Neuron (in vitro differentiated cells): ENCODE data around the gene KDM3A.

Experiments used
- H2AFZ ChIP-seq: one replicate; pipeline ENCODE4 v1.6.1; 2013; ENCODE audit warnings: low read depth, mild to moderate bottlenecking, inconsistent platforms, low read length, moderate library complexity
- H3K27me3 ChIP-seq: one replicate; pipeline ENCODE4 v1.6.1; 2013; ENCODE audit warnings: low read length; ENCODE audit not compliant: insufficient read depth
- H3K36me3 ChIP-seq: one replicate; pipeline ENCODE4 v1.6.1; 2013; ENCODE audit warnings: low read length; ENCODE audit not compliant: insufficient read depth
- H3K4me1 ChIP-seq: one replicate; pipeline ENCODE4 v1.6.1; 2013; ENCODE audit warnings: low read length; ENCODE audit not compliant: insufficient read depth
- H3K4me3 ChIP-seq: 2 replicates; pipeline ENCODE4 v1.5.1; 2013; ENCODE audit warnings: mild to moderate bottlenecking, low read length, moderate library complexity
- H3K9me3 ChIP-seq: one replicate; pipeline ENCODE4 v1.6.1; 2013; ENCODE audit warnings: low read length

Gene KDM3A

DNA sequence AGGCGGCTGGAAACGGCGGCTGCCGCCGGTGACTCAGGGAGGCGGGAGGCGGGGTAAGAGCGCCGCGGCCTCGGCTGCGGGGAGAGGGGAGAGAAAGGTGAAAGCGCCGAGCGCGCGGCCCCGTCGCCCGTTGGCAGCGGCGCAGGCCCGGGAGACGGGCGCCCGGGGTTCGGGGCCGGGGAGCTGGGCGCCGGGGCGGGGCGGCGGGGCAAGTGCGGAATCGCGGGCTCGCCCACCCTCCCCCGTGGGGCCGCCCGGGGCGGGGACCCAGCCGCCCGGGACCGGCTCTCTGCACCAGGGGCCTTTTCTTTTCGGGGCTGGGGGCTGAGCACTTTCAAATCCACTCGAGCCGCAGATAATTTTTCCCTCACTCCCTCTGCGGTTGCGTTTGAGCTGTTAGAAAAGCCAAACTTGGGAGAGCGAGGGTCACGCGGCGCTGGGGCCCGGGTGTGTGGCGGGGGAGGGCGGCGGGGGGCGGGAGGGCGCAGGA lies 266 bp downstream of the KDM3A start:
- peaks cover 3% of the 10 kb centered on the region for H3K9me3 ChIP-seq
- peak overlapping the region; percentile 87 for H3K4me3 ChIP-seq

DNA sequence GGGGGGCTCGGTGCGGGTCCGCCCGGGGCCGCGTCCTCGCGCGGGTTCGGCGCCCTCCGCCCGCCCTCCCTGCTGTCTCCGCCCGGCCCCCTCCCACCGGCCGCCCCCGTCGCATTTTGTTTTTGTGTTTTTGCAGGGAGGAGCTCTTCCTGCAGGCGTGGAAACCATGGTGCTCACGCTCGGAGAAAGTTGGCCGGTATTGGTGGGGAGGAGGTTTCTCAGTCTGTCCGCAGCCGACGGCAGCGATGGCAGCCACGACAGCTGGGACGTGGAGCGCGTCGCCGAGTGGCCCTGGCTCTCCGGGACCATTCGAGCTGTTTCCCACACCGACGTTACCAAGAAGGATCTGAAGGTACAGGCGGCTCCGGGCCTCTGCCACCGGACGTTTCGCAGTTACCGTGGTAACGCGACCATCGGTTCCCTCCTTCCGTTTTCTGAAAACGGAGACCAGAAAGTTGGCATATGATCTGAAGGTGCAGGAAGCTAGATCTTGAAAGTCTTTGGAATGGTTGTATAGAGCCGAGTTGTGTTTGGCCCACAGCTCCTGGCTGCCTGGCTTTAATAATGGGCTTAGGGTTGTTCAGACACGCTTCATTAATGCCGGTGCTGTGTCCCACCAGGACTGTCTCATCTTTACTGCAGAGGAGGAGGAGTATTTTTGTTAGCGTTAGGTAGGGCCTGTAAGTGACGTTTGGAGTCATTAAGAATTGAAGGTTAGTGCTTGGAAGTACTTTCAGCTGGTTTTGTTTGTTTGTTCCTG lies 891 bp downstream of the KDM3A start:
- Histone ChIP-seq H3K36me3 (peaks cover 27% of the 10 kb centered on the region), H2AFZ (no peak overlapping the region), H3K4me3 (peak overlapping the region; percentile 87), H3K9me3 (no peaks in the 10 kb centered on the region), H3K27me3 (no peaks in the 10 kb centered on the region), H3K4me1 (peaks cover 13% of the 10 kb centered on the region)

More for the DNA sequence above, 266 bp downstream of the KDM3A start:
- H3K36me3 ChIP-seq: peaks cover 24% of the 10 kb centered on the region
- H2AFZ ChIP-seq: no peak overlapping the region
- peaks cover 13% of the 10 kb centered on the region for H3K4me1 ChIP-seq
- peaks cover 1% of the 10 kb centered on the region for H3K27me3 ChIP-seq

DNA sequence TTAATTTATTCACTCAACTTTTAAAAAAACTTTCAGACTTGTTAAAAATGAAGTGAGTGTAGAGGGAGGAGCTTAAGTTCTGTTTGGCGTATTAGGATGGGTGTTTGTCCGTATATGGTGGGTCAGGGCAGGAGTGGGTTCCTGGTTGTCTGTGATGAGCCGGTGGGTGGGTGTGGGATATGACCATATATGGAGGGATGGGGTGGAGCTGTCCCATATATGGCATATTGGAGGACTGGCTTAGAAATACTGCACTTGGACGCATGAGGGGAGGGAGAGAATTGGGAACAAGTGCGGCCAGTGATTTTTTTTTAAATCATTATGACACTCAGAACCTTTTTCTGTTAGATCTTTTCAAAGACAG lies 1.5 kb downstream of the KDM3A start:
- H3K9me3 ChIP-seq: no peaks in the 10 kb centered on the region
- H3K36me3 ChIP-seq: peaks cover 30% of the 10 kb centered on the region
- no peak overlapping the region for H2AFZ ChIP-seq
- peaks cover 13% of the 10 kb centered on the region for H3K4me1 ChIP-seq
- no peaks in the 10 kb centered on the region for H3K27me3 ChIP-seq
- peak overlapping the region; percentile 87 for H3K4me3 ChIP-seq

DNA sequence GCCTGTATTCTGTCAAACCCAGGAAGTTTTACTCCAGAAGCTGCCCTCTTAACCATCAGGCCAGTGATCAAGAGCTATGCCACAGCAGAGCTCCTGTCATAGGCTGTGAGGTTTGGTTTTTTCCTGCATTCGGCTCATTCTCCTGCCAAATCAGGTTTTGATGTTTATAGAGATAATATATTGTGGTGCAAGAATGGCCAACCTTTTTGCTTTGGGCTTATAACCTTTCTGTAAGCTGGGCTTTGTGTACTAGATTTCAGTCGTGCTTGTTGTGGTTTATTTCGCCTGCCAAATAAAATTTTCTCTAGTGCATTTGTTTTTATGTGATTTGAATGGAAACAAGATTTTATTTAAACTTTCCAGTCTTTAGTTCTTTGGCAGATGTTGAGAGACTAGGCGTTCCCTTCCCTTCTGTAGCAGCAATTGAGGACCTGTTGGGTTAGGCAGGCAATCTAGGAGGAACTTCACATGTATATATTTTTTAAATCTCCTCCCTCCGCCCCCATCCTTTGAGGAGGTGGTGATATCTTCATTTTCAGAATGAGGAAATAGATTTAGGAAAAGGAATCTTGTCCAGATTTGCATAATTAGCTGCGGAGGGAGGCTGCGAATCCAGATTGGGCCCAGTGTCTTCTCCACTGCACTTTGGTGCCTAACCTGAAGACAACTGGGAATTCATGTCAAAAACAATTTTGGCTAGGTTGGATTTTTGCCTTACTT lies 2.6 kb downstream of the KDM3A start:
- Histone ChIP-seq H3K36me3 (peaks cover 39% of the 10 kb centered on the region), H3K4me1 (peaks cover 13% of the 10 kb centered on the region), H3K27me3 (no peaks in the 10 kb centered on the region), H3K4me3 (peak overlapping the region; percentile 87), H3K9me3 (no peaks in the 10 kb centered on the region), H2AFZ (no peak overlapping the region)

GRCh38 chr2:86445436-86445835 lies 4.3 kb downstream of the KDM3A start:
- H2AFZ ChIP-seq: no peak overlapping the region
- H3K4me1 ChIP-seq: peaks cover 13% of the 10 kb centered on the region
- H3K4me3 ChIP-seq: no peak overlapping the region
- peaks cover 50% of the 10 kb centered on the region for H3K36me3 ChIP-seq
- H3K9me3 ChIP-seq: no peaks in the 10 kb centered on the region
- H3K27me3 ChIP-seq: no peaks in the 10 kb centered on the region

- Histone ChIP-seq H3K36me3 (peaks cover 56% of the 10 kb centered on the region), H3K27me3 (no peaks in the 10 kb centered on the region), H3K9me3 (no peaks in the 10 kb centered on the region)
Observed at GRCh38 chr2:86446060-86446459, 4.9 kb downstream of the KDM3A start.

GRCh38 chr2:86453836-86454235 lies 12.7 kb downstream of the KDM3A start:
- no peaks in the 10 kb centered on the region for H3K4me1 ChIP-seq
- no peaks in the 10 kb centered on the region for H3K27me3 ChIP-seq
- H3K9me3 ChIP-seq: peaks cover 6% of the 10 kb centered on the region
- H2AFZ ChIP-seq: no peak overlapping the region
- H3K36me3 ChIP-seq: peaks cover 92% of the 10 kb centered on the region
- no peak overlapping the region for H3K4me3 ChIP-seq

More at GRCh38 chr2:86446060-86446459, 4.9 kb downstream of the KDM3A start:
- no peak overlapping the region for H2AFZ ChIP-seq
- H3K4me1 ChIP-seq: peaks cover 13% of the 10 kb centered on the region
- H3K4me3 ChIP-seq: no peak overlapping the region

DNA sequence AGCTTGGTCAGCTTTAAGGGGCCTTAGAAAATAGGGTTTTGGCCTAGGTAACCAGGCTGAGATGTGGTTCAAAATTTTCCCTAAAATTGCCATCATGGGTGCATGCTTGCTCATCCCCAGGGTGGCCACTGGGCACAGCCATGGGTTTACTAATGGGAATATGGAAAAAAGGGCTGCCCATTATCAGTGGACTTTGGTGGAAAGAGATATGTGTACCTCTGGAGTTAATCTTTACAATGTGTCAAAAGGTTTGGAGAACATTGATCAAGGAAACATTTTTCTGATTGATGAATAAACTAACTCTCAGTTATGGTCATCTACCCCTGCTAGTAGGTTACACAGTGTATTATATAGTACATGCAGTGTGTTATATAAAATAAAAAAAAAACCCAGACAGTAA lies 13.1 kb downstream of the KDM3A start:
- Histone ChIP-seq H3K4me3 (no peak overlapping the region), H3K9me3 (peaks cover 6% of the 10 kb centered on the region), H3K4me1 (no peaks in the 10 kb centered on the region), H3K36me3 (peaks cover 96% of the 10 kb centered on the region), H3K27me3 (no peaks in the 10 kb centered on the region), H2AFZ (no peak overlapping the region)

DNA sequence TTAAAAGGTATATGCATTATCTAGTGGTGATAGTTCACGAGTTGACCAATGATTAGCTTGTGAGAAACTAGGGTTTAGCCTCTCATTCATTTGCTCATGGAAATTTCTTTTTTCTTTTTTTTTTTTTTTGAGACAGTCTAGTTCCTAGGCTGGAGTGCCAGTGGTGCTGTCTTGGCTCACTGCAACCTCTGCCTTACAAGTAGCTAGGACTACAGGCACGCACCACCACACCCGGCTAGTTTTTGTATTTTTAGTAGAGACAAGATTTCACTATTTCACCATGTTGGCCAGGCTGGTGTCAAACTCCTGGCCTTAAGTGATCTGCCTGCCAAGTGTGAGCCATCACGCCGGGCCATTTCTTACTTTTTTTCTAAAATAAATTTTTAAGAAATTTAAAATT lies 14.0 kb downstream of the KDM3A start:
- Histone ChIP-seq H3K36me3 (peaks cover 97% of the 10 kb centered on the region), H3K9me3 (peaks cover 7% of the 10 kb centered on the region), H3K4me1 (no peaks in the 10 kb centered on the region), H3K4me3 (no peak overlapping the region), H3K27me3 (no peaks in the 10 kb centered on the region), H2AFZ (no peak overlapping the region)

DNA sequence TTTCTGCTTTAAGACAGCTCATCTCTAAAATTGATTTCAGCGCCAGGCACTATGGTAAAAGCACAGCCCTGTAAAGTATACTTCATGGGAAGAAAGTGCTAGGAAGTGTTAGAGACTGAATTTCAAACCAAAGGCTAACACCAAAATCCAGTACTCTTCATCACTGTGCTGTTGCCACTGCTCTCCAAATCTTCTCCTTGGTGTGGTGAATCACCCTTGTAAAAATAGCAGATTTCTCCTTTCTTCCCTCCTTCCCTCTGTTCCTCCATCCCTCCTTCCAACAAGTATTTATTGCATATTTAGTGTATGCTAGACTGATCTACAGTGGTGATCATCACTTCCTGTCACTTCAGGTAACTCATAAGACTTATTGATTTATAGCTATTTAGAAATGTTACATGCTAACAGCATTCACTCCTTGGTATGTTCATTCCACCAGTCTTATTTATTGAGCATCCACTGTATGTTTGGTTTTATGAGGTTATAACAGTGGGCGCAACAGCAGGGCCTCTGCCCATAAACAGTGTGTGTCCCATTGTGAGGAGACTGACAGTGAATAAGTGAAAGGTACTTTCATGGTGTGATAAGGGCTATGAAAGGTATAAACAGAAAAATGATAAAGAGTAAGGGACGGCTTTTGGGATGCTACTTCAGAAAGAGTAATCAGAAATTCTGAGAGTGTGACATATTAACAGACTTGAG lies 20.0 kb downstream of the KDM3A start:
- H3K36me3 ChIP-seq: peaks cover 95% of the 10 kb centered on the region
- H3K4me3 ChIP-seq: no peak overlapping the region
- peaks cover 1% of the 10 kb centered on the region for H3K9me3 ChIP-seq
- no peak overlapping the region for H2AFZ ChIP-seq
- H3K4me1 ChIP-seq: no peaks in the 10 kb centered on the region
- H3K27me3 ChIP-seq: no peaks in the 10 kb centered on the region

DNA sequence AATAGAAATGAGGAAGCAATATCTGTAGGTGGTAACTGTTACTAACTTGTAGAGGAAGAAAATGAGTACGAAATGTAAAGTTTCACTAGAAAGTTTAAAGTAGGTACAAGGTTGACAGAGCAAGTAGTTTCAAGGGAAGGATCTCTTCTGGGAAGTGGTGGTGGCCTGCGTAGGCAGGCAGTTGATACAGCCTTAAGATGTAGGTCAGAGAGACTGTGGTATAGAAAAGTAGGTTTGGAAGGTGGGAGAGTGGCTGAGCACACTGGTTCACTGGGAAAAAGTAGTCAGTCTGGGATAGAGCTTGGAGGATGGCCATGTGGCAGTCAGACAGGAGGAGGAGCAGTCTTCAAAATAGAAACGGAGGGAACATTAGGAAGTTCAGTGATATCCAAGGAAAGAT lies 23.5 kb downstream of the KDM3A start:
- Histone ChIP-seq H3K27me3 (no peaks in the 10 kb centered on the region), H2AFZ (no peak overlapping the region), H3K36me3 (peaks cover 95% of the 10 kb centered on the region), H3K9me3 (no peaks in the 10 kb centered on the region), H3K4me1 (no peaks in the 10 kb centered on the region), H3K4me3 (no peak overlapping the region)

- H3K36me3 ChIP-seq: peaks cover 93% of the 10 kb centered on the region
- no peak overlapping the region for H3K4me3 ChIP-seq
- no peaks in the 10 kb centered on the region for H3K9me3 ChIP-seq
- no peaks in the 10 kb centered on the region for H3K4me1 ChIP-seq
- no peak overlapping the region for H2AFZ ChIP-seq
- no peaks in the 10 kb centered on the region for H3K27me3 ChIP-seq
Observed at GRCh38 chr2:86466306-86466705, 25.1 kb downstream of the KDM3A start.
